GM18526 (cell line): ENCODE data around the gene TTBK2.

ENCODE experiments used
- POLR2A ChIP-seq: IDR thresholded peaks from 3 replicates; pipeline ENCODE4 v1.6.1; 2011; ENCODE audit not compliant: insufficient read length; ENCODE audit errors: extremely low read depth

Gene TTBK2

DNA sequence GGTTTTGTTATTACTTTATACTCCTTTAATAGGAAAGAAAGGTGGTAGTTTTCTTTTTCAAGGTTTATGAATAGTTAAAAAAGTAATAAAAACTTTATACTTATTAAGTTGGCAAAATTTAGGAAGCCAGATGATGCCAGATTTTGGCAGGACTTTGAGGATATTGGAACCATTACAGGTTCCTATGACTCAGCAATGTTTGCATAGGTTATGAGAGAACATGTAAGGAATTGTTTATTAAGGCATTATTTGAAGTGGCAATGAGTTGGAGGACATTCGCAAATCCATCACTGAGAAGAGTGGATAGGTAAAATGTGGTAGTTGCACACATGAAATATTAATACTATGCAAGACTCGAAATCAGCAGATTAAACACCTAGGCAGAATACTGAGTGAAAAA, 213.5 kb downstream of the TTBK2 start:
- no peak for TF ChIP-seq POLR2A

DNA sequence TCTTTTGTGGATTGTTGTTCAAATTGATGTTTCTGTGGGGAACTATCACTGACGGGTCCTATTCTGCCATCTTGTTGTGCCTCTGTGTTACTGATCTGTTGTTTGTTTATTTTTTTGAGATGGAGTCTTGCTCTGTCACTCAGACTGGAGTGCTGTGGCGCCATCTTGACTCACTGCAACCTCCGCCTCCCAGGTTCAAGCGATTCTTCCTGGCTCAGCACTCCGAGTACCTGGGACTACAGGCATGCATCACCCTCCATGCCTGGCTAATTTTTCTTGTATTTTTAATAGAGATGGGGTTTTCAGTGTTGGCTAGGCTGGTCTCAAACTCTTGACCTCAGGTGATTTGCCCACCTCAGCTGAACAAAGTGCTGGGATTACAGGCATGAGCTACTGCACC, 215.2 kb downstream of the TTBK2 start:
- no peak for TF ChIP-seq POLR2A

DNA sequence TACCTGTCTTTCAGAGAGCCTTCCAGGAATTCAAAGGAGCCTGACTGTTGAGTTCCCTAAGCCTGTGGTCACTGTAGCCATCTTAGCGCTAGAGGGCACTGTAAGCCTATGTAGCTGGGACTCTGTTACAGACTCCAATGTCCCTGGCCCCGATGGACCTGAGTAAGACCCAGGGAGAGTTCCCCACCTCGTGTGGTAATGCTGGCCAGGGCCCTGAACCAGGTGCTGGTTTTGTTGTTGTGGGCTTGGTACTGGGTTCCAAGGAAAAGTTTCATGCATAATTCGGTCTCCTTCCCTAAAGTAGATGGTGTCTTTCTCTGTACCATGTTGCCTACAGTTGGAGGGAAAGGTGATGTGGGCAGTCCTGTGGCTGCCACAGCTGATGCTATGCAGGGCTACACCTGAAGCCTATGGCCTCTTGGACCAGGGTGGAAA, 216.1 kb downstream of the TTBK2 start:
- TF ChIP-seq POLR2A = no peak

DNA sequence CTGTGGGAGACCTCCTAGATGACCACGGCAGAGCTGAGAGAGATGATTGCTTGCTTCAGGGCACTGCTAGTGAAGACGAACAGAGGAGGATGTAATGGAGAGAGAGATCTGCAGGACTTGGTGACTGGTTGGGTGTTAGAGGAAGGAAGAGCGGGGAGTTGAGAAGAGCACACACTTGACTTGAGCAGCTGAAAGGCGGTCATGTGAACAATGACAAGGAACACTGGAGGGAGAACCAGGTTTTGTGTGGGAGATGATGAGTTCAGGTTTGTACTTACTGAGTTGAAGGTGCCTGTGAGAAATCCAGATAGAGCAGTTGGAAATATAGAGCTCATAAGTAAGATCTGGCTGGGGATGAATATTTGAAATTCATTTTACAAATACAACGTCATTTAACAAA, 224.0 kb downstream of the TTBK2 start:
- TF ChIP-seq POLR2A = no peak

DNA sequence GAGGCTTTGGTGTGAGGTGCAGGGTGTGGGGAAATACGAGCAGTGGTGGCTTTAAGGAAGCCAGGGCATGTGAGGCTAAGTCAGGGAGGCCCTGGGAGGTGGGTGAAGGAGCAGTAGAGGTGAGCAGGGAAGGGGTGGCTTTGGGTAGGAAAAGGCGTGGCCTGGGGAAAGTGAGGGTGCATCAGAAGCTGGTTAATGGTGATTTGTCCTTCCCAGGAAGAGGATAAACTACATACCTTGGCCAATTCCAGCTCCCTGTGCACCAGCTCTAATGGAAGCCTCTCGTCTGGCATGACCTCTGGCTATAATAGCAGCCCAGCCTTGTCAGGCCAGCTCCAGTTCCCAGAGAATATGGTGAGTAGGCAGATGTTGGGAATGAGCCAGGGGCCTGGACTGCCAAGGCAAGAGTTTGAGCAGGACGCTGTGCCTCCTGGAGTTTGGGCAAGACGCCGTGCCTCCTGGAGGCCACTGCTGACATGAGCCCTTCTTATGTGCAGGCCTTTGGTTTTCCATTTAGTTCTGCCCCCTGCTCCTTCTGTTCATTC, 225.0 kb downstream of the TTBK2 start:
- TF ChIP-seq POLR2A = no peak

GRCh38 chr15:42694398-42694797, 226.2 kb downstream of the TTBK2 start:
- no peak for TF ChIP-seq POLR2A

DNA sequence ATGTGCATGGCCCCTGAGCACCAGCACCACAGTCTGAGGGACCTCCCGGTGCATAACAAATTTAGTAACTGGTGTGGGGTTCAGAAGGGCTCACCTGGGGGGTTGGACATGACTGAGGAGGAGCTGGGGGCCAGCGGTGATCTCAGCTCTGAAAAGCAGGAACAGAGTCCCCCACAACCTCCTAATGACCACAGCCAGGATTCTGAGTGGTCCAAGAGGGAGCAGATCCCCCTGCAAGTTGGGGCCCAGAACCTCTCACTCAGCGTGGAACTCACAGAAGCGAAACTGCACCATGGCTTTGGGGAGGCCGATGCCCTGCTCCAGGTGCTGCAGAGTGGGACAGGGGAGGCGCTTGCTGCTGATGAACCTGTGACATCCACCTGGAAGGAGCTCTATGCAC, 226.6 kb downstream of the TTBK2 start:
- no peak for TF ChIP-seq POLR2A

DNA sequence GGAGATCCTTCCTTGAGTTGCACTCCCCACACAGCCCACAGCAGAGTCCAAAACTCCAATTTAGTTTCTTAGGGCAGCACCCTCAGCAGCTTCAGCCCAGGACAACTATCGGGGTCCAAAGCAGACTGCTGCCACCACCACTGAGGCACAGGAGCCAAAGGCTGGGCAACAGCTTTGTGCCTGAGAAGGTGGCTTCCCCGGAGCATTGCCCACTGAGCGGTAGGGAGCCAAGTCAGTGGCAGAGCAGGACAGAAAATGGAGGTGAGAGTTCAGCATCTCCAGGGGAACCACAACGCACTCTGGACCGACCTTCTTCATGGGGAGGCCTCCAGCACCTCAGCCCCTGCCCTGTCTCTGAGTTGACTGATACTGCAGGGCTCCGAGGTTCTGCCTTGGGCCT, 227.1 kb downstream of the TTBK2 start:
- no peak for TF ChIP-seq POLR2A

DNA sequence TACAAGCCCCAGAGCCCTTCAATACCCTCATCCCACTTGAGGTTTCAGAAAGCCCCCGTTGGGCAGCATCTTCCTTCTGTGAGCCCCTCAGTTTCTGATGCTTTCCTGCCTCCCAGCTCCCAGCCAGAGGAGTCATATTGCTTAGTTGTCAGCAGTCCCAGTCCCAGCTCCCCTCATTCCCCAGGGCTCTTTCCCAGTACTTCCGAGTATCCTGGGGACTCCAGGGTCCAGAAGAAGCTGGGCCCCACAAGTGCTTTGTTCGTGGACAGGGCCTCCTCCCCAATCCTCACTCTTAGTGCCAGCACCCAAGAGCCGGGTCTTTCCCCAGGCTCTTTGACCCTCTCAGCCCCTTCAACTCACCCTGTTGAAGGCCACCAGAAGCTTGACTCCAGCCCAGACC, 227.6 kb downstream of the TTBK2 start:
- no peak for TF ChIP-seq POLR2A

- TF ChIP-seq POLR2A = no peak
Observed at GRCh38 chr15:42692536-42692935, 228.0 kb downstream of the TTBK2 start.

DNA sequence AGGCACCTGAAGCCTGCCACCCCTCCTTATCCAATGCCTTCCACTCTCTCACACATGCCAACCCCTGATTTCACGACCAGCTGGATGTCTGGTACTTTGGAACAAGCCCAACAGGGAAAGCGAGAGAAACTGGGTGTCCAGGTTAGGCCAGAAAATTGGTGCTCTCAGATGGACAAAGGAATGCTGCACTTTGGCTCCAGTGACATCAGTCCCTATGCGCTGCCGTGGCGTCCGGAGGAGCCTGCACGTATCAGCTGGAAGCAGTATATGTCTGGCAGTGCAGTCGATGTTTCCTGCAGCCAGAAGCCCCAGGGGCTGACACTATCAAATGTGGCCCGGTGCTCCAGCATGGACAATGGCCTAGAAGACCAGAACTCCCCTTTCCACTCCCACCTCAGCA, 228.8 kb downstream of the TTBK2 start:
- no peak for TF ChIP-seq POLR2A

DNA sequence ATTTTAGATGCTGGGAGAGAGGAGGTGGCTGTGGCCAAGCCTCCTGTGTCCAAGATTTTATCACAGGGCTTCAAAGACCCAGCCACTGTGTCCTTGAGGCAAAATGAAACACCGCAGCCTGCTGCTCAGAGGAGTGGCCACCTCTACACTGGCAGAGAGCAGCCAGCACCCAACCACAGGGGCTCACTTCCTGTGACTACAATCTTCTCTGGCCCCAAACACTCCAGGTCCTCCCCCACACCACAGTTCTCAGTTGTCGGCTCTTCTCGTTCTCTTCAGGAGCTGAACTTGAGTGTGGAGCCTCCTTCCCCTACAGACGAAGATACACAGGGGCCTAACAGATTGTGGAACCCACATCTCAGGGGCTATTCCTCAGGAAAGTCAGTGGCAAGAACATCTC, 229.3 kb downstream of the TTBK2 start:
- TF ChIP-seq POLR2A = no peak
